ENCODE measurements around the gene S1PR4.

The S1PR4 gene

DNA sequence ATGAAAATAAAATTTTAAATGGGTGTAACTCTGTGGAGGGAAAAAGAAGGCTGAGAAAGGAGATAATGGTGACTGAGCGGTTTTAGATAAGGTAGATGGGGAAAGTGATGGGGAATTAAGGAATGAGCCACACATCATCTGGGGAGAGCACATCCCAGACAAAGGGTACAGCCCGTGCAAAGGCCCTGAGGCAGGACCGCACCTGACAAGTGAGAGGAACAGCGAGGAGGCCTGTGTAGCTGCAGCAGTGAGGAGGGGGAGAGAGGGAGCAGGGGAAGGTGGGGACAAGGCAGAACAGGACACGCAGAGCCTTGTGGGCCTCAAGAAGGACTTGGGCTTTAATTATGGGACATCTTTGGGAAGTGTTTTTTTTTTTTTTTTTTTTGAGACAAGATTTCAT lies 44.1 kb downstream of the S1PR4 start:
- TF ChIP-seq EGR1 (IDR thresholded peaks at IDR 0.05) = no peak
- TF ChIP-seq CEBPB (IDR thresholded peaks at IDR 0.05) = no peak
- no peak for TF ChIP-seq CREB1 (IDR thresholded peaks at IDR 0.05; ENCODE audit: low read depth)
- TF ChIP-seq TEAD4 (IDR thresholded peaks at IDR 0.05) = no peak
- no peak for TF ChIP-seq ZBTB7A (IDR thresholded peaks at IDR 0.05; ENCODE audit: low read depth)
- TF ChIP-seq, protein P1, sequence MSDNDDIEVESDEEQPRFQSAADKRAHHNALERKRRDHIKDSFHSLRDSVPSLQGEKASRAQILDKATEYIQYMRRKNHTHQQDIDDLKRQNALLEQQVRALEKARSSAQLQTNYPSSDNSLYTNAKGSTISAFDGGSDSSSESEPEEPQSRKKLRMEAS (IDR thresholded peaks at IDR 0.05) = no peak
- TF ChIP-seq TCF12 (IDR thresholded peaks at IDR 0.05; ENCODE audit: low read depth) = no peak
- TF ChIP-seq YY1 (IDR thresholded peaks at IDR 0.05; ENCODE audit: low read depth) = no peak
- TF ChIP-seq, protein P2, sequence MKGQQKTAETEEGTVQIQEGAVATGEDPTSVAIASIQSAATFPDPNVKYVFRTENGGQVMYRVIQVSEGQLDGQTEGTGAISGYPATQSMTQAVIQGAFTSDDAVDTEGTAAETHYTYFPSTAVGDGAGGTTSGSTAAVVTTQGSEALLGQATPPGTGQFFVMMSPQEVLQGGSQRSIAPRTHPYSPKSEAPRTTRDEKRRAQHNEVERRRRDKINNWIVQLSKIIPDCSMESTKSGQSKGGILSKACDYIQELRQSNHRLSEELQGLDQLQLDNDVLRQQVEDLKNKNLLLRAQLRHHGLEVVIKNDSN (IDR thresholded peaks at IDR 0.05) = no peak
- no peak for TF ChIP-seq EP300 (IDR thresholded peaks at IDR 0.05; ENCODE audit: borderline replicate concordance)
- no peak for TF ChIP-seq FOXM1 (IDR thresholded peaks at IDR 0.05; ENCODE audit: borderline replicate concordance, low read depth)
- TF ChIP-seq TAF1 (IDR thresholded peaks at IDR 0.05; ENCODE audit: low read depth) = no peak

DNA sequence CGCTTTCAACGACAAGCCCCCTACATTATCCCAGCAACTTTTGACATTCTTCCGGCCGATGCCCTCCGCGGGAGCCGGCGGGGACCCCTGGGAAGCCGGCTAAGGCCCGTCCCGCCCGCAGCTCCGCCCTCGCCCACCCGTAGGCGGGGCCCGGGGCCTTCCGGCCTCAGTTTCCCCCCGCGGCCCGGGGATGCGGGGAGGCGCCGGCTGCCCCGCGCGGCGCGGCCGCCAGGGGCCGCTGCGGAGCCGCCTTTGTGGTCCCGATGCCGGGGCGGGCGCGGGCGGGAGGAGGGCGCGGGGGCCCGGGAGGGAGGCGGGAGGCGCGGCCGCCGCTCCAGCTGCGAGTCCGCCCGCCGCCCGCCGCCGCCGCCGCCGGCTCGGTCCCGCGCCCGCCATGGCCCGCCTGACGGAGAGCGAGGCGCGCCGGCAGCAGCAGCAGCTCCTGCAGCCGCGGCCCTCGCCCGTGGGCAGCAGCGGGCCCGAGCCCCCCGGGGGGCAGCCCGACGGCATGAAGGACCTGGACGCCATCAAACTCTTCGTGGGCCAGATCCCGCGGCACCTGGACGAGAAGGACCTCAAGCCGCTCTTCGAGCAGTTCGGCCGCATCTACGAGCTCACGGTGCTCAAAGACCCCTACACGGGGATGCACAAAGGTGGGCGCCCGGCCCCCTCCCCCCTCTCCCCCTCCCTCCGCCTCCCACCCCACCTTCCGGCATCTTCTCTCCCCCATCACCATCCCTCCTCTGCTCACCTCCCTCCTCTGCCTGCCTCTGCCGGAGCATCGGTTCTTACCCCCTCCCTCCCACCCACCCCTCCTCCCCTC lies 46.0 kb downstream of the S1PR4 start, which contains the start of gene CELF5:
Gene CELF5, plus strand, starts transcription at position 316 of the 823 bp plus-strand sequence. Its CDS starts 79 bp downstream, at position 395.
- peak; percentile 44; the same call in 1 of the 2 replicates for TF ChIP-seq RAD21 (IDR thresholded peaks at IDR 0.05; ENCODE audit: low read depth)
- TF ChIP-seq, protein P3, sequence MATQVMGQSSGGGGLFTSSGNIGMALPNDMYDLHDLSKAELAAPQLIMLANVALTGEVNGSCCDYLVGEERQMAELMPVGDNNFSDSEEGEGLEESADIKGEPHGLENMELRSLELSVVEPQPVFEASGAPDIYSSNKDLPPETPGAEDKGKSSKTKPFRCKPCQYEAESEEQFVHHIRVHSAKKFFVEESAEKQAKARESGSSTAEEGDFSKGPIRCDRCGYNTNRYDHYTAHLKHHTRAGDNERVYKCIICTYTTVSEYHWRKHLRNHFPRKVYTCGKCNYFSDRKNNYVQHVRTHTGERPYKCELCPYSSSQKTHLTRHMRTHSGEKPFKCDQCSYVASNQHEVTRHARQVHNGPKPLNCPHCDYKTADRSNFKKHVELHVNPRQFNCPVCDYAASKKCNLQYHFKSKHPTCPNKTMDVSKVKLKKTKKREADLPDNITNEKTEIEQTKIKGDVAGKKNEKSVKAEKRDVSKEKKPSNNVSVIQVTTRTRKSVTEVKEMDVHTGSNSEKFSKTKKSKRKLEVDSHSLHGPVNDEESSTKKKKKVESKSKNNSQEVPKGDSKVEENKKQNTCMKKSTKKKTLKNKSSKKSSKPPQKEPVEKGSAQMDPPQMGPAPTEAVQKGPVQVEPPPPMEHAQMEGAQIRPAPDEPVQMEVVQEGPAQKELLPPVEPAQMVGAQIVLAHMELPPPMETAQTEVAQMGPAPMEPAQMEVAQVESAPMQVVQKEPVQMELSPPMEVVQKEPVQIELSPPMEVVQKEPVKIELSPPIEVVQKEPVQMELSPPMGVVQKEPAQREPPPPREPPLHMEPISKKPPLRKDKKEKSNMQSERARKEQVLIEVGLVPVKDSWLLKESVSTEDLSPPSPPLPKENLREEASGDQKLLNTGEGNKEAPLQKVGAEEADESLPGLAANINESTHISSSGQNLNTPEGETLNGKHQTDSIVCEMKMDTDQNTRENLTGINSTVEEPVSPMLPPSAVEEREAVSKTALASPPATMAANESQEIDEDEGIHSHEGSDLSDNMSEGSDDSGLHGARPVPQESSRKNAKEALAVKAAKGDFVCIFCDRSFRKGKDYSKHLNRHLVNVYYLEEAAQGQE (IDR thresholded peaks at IDR 0.05; ENCODE audit: low read depth) = no peak
- TF ChIP-seq ZBTB7A (IDR thresholded peaks at IDR 0.05; ENCODE audit: low read depth) = 0 out of 2 replicates have a peak, but pooled peaks have one; percentile 36

DNA sequence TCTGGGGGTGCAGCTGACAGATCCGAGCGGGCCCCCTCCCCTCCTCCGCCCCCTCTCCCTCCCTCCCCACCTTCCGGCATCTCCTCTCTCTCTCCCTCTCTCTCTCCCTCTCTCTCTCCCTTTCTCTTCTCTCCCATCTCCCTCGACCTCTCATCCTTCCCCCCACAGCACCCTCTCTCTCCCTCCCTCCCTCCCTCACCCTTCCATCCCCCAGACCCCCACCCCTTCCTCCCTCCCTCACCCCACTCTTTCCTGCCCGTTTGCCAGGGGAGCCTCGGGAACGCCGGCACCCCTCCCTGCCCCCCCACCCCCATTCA lies 46.6 kb downstream of the S1PR4 start:
- TF ChIP-seq TEAD4 (IDR thresholded peaks at IDR 0.05) (no peak), RAD21 (IDR thresholded peaks at IDR 0.05; ENCODE audit: low read depth) (no peak), CREB1 (IDR thresholded peaks at IDR 0.05; ENCODE audit: low read depth) (no peak), YY1 (IDR thresholded peaks at IDR 0.05; ENCODE audit: low read depth) (no peak), TAF1 (IDR thresholded peaks at IDR 0.05; ENCODE audit: low read depth) (no peak), FOXM1 (IDR thresholded peaks at IDR 0.05; ENCODE audit: borderline replicate concordance, low read depth) (no peak), EGR1 (IDR thresholded peaks at IDR 0.05) (no peak), NFIC (IDR thresholded peaks at IDR 0.05) (no peak)
- TF ChIP-seq, protein P2 (IDR thresholded peaks at IDR 0.05) = no peak
- TF ChIP-seq, protein P1 (IDR thresholded peaks at IDR 0.05) = no peak
- TF ChIP-seq, protein P3 (IDR thresholded peaks at IDR 0.05; ENCODE audit: low read depth) = no peak

DNA sequence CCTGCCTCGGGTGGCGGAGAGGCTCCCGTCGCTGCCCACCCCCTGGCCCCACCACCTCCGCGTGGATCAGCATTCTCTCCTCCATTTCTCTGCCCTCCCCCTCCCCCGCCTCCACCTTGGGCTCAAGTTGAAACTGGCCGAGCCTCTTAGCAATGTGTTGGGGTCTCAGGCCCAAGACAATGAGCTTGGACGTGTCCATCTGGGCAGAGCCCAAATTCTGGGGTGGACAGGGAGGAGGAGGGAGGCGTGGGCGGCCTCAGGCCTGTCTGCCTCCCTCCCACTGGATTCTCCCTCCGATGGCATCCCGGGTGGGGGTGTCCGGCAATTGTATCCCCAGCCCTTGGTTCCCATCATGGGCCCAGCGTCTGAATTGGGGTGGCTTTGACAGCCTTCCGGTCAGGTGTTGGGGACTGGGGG lies 47.1 kb downstream of the S1PR4 start:
- TF ChIP-seq, protein P3 (IDR thresholded peaks at IDR 0.05; ENCODE audit: low read depth) = no peak
- TF ChIP-seq TEAD4 (IDR thresholded peaks at IDR 0.05) (no peak), FOXM1 (IDR thresholded peaks at IDR 0.05; ENCODE audit: borderline replicate concordance, low read depth) (no peak), YY1 (IDR thresholded peaks at IDR 0.05; ENCODE audit: low read depth) (no peak), ZBTB7A (IDR thresholded peaks at IDR 0.05; ENCODE audit: low read depth) (no peak), EGR1 (IDR thresholded peaks at IDR 0.05) (no peak), RAD21 (IDR thresholded peaks at IDR 0.05; ENCODE audit: low read depth) (no peak), CREB1 (IDR thresholded peaks at IDR 0.05; ENCODE audit: low read depth) (no peak), NFIC (IDR thresholded peaks at IDR 0.05) (no peak), TAF1 (IDR thresholded peaks at IDR 0.05; ENCODE audit: low read depth) (no peak), CEBPB (IDR thresholded peaks at IDR 0.05) (no peak), TCF12 (IDR thresholded peaks at IDR 0.05; ENCODE audit: low read depth) (no peak), EP300 (IDR thresholded peaks at IDR 0.05; ENCODE audit: borderline replicate concordance) (no peak)
- TF ChIP-seq, protein P1 (IDR thresholded peaks at IDR 0.05) = no peak
- TF ChIP-seq, protein P2 (IDR thresholded peaks at IDR 0.05) = no peak

Measured in Ishikawa (cell line).